Measurements from ENCODE around the gene CHD3.

CHD3 gene

DNA sequence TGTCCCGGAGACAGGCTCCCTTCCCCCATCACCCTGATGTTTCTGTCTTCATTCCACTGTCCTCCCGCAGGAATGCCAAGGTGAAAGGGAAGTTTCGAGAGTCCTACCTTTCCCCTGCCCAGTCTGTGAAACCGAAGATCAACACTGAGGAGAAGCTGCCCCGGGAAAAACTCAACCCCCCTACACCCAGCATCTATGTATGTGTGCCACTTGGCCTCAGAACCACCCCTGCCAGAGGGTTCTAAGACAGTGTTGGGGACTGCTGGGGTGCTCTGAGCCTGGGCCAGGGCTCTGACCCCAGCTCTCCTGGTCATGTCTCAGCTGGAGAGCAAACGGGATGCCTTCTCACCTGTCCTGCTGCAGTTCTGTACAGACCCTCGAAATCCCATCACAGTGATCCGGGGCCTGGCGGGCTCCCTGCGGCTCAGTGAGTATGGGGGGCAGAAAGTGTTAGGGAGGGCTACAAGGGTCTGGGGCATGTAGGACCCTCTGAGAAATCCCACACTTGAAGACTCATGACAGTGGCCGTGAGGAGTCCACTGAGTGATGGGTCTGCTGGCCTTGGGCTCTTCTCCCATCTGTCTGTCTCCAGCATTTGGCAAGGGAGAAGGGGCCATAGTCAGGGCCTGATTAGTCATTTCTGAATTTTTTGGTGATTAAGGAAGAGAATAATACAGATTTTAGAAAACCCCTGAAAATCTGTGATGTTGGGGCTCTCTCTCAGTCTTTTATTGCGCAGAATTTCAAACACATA is 38.7 kb upstream of the CHD3 start:
- Histone ChIP-seq H3K4me2 (no peak overlapping the region), H3K9ac (no peak overlapping the region), H3K27ac (no peak overlapping the region), H4K20me1 (peaks cover 81% of the 10 kb centered on the region), H3K9me3 (no peaks in the 10 kb centered on the region), H3K4me3 (no peak overlapping the region), H3K36me3 (peaks cover 95% of the 10 kb centered on the region), H3K27me3 (no peaks in the 10 kb centered on the region), H3K4me1 (peaks cover 29% of the 10 kb centered on the region)
- TF ChIP-seq Cebpa-rat (IDR thresholded peaks at IDR 0.05), result no peak

DNA sequence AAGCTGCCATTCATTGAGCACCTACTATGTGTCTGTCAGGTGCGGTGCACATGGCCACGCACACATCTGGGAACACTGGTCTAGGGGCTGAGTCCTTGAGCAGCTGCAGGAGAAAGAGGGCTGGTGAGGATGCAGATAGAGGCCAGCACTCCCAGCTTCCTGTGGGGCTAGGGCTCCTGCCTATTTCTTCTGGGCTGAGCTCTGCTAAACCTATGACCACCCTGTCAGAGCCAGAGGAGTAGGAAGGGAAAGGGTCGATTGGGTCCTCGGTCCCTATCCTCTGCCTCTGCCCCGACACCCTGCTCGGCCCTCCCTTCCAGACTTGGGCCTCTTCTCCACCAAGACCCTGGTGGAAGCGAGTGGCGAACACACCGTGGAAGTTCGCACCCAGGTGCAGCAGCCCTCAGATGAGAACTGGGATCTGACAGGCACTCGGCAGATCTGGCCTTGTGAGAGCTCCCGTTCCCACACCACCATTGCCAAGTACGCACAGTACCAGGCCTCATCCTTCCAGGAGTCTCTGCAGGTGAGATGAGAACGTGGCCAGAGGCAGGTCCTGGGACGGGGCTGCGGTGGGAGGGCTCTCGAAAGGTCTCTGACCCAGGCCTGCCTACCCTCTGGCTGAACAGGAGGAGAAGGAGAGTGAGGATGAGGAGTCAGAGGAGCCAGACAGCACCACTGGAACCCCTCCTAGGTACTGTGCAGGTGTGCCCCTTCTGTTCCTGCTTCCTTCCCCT is 37.7 kb upstream of the CHD3 start:
- Histone ChIP-seq H3K36me3 (peaks cover 92% of the 10 kb centered on the region), H3K4me2 (peak overlapping the region; percentile 87), H3K27ac (no peak overlapping the region)

DNA sequence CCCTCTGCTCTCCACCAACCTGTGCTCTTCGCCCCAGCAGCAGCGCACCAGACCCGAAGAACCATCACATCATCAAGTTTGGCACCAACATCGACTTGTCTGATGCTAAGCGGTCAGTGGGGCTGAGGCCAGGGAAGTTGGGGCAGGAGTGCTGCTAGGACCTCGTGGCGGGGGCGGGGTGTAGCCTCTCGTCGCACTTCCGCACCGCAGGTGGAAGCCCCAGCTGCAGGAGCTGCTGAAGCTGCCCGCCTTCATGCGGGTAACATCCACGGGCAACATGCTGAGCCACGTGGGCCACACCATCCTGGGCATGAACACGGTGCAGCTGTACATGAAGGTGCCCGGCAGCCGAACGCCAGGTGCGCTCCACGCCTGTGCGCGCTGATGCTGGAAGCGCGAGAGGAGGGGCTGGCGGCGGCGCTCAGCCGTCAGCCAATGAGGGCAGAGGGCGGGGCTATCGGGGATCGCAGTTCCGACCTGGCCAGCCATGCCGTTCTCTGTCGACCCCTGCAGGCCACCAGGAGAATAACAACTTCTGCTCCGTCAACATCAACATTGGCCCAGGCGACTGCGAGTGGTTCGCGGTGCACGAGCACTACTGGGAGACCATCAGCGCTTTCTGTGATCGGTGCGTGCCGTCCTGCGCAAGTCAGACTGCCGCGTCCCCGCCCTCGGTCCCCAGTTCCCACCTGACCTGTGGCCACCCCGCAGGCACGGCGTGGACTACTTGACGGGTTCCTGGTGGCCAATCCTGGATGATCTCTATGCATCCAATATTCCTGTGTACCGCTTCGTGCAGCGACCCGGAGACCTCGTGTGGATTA is 36.9 kb upstream of the CHD3 start:
- no peaks in the 10 kb centered on the region for H3K27me3 ChIP-seq
- no peaks in the 10 kb centered on the region for H3K9me3 ChIP-seq
- peak overlapping the region; percentile 87 for H3K4me2 ChIP-seq
- H3K9ac ChIP-seq, result 0 out of 2 replicates have a peak overlapping the region, but pooled peaks have one; percentile 29
- no peak overlapping the region for H3K27ac ChIP-seq
- TF ChIP-seq Cebpa-rat (IDR thresholded peaks at IDR 0.05), result no peak
- peaks cover 37% of the 10 kb centered on the region for H3K4me1 ChIP-seq
- peak overlapping the region; percentile 60 for H3K4me3 ChIP-seq
- H4K20me1 ChIP-seq, result peaks cover 71% of the 10 kb centered on the region
- peaks cover 84% of the 10 kb centered on the region for H3K36me3 ChIP-seq

More for the DNA sequence above, 37.7 kb upstream of the CHD3 start:
- no peaks in the 10 kb centered on the region for H3K27me3 ChIP-seq
- 0 out of 2 replicates have a peak overlapping the region, but pooled peaks have one; percentile 29 for H3K9ac ChIP-seq
- H3K4me1 ChIP-seq, result peaks cover 31% of the 10 kb centered on the region
- H3K4me3 ChIP-seq, result peak overlapping the region; percentile 60
- no peaks in the 10 kb centered on the region for H3K9me3 ChIP-seq
- peaks cover 79% of the 10 kb centered on the region for H4K20me1 ChIP-seq
- TF ChIP-seq Cebpa-rat (IDR thresholded peaks at IDR 0.05), result no peak

DNA sequence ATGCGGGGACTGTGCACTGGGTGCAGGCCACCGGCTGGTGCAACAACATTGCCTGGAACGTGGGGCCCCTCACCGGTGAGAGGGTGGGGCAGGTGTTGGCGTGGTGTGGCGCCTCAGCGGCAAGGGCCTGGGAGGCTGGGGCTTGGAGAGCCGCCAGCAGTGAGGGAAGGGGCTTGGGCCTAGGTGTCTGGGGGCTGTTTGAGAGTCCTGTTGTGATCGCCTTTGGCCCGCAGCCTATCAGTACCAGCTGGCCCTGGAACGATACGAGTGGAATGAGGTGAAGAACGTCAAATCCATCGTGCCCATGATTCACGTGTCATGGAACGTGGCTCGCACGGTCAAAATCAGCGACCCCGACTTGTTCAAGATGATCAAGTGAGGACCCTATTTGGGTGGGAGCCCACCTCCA is 36.3 kb upstream of the CHD3 start:
- Histone ChIP-seq H4K20me1 (peaks cover 65% of the 10 kb centered on the region), H3K9me3 (no peaks in the 10 kb centered on the region), H3K4me3 (no peak overlapping the region), H3K27me3 (no peaks in the 10 kb centered on the region), H3K9ac (no peak overlapping the region), H3K27ac (no peak overlapping the region), H3K4me2 (peak overlapping the region; percentile 87), H3K36me3 (peaks cover 78% of the 10 kb centered on the region), H3K4me1 (peaks cover 37% of the 10 kb centered on the region)
- no peak for TF ChIP-seq Cebpa-rat (IDR thresholded peaks at IDR 0.05)

DNA sequence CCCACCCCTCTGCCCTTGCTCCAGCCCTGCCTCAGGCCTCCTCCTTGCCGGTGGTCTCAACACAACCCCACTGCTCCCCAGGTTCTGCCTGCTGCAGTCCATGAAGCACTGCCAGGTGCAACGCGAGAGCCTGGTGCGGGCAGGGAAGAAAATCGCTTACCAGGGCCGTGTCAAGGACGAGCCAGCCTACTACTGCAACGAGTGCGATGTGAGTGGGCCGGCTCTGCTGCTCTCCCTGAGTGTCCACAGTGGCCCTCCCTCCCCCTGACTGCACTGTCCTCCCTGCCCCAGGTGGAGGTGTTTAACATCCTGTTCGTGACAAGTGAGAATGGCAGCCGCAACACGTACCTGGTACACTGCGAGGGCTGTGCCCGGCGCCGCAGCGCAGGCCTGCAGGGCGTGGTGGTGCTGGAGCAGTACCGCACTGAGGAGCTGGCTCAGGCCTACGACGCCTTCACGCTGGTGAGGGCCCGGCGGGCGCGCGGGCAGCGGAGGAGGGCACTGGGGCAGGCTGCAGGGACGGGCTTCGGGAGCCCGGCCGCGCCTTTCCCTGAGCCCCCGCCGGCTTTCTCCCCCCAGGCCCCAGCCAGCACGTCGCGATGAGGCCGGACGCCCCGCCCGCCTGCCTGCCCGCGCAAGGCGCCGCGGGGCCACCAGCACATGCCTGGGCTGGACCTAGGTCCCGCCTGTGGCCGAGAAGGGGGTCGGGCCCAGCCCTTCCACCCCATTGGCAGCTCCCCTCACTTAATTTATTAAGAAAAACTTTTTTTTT is 35.5 kb upstream of the CHD3 start:
- Histone ChIP-seq H3K27me3 (no peaks in the 10 kb centered on the region), H3K9ac (no peak overlapping the region), H3K4me2 (no peak overlapping the region), H3K4me3 (no peak overlapping the region), H3K4me1 (peaks cover 38% of the 10 kb centered on the region), H3K36me3 (peaks cover 72% of the 10 kb centered on the region), H4K20me1 (peaks cover 60% of the 10 kb centered on the region), H3K27ac (no peak overlapping the region), H3K9me3 (no peaks in the 10 kb centered on the region)
- no peak for TF ChIP-seq Cebpa-rat (IDR thresholded peaks at IDR 0.05)

DNA sequence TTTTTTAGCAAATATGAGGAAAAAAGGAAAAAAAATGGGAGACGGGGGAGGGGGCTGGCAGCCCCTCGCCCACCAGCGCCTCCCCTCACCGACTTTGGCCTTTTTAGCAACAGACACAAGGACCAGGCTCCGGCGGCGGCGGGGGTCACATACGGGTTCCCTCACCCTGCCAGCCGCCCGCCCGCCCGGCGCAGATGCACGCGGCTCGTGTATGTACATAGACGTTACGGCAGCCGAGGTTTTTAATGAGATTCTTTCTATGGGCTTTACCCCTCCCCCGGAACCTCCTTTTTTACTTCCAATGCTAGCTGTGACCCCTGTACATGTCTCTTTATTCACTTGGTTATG is 34.9 kb upstream of the CHD3 start:
- no peak for TF ChIP-seq Cebpa-rat (IDR thresholded peaks at IDR 0.05)
- Histone ChIP-seq H3K9ac (no peak overlapping the region), H3K9me3 (no peaks in the 10 kb centered on the region), H3K36me3 (peaks cover 68% of the 10 kb centered on the region), H3K4me2 (no peak overlapping the region), H4K20me1 (peaks cover 58% of the 10 kb centered on the region), H3K4me1 (peaks cover 44% of the 10 kb centered on the region), H3K27ac (no peak overlapping the region), H3K4me3 (no peak overlapping the region), H3K27me3 (no peaks in the 10 kb centered on the region)

DNA sequence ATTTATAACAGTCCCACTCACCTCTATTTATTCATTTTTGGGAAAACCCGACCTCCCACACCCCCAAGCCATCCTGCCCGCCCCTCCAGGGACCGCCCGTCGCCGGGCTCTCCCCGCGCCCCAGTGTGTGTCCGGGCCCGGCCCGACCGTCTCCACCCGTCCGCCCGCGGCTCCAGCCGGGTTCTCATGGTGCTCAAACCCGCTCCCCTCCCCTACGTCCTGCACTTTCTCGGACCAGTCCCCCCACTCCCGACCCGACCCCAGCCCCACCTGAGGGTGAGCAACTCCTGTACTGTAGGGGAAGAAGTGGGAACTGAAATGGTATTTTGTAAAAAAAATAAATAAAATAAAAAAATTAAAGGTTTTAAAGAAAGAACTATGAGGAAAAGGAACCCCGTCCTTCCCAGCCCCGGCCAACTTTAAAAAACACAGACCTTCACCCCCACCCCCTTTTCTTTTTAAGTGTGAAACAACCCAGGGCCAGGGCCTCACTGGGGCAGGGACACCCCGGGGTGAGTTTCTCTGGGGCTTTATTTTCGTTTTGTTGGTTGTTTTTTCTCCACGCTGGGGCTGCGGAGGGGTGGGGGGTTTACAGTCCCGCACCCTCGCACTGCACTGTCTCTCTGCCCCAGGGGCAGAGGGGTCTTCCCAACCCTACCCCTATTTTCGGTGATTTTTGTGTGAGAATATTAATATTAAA is 34.4 kb upstream of the CHD3 start:
- Histone ChIP-seq H3K27me3 (no peaks in the 10 kb centered on the region), H4K20me1 (peaks cover 52% of the 10 kb centered on the region), H3K9ac (no peak overlapping the region), H3K4me2 (no peak overlapping the region), H3K4me3 (no peak overlapping the region), H3K36me3 (peaks cover 64% of the 10 kb centered on the region), H3K9me3 (no peaks in the 10 kb centered on the region), H3K4me1 (peaks cover 50% of the 10 kb centered on the region), H3K27ac (no peak overlapping the region)
- TF ChIP-seq Cebpa-rat (IDR thresholded peaks at IDR 0.05), result no peak

DNA sequence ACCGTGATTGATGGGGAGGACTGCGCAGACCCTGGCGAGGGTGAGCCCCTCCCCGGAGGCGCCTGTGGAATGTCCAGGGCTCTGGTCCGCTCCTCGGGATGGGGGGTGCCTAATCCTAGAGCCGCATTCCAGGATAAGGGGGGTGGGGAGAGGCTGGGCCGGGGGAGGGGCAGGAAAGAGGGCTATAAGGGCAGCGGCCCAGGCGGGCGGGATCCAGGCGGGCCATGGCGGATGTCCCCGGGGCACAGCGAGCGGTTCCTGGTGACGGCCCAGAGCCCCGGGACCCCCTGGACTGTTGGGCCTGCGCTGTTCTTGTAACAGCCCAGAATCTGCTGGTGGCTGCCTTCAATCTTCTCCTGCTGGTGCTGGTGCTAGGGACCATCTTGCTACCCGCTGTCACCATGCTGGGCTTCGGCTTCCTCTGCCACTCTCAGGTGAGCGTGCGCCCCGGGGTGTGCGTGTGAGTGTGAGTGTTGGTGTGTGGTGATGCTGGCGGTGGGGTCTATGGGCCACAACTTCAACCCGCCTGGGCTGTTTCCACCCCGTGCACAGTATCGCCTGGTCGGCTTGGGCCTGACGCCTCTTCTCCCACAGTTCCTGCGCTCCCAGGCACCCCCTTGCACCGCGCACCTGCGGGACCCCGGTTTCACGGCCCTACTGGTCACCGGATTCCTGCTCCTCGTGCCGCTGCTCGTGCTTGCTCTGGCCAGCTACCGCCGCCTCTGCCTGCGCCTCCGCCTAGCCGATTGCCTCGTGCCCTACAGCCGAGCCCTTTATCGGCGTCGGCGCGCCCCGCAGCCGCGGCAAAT is 33.5 kb upstream of the CHD3 start, which contains the start of gene TMEM88:
Gene TMEM88, plus strand, starts transcription at position 216 of the 809 bp plus-strand sequence. Its CDS starts 9 bp downstream, at position 225.
- Histone ChIP-seq H4K20me1 (peaks cover 44% of the 10 kb centered on the region), H3K9ac (peak within 1 kb of the TSS; percentile 97; the same call in 1 of the 2 replicates), H3K36me3 (peaks cover 64% of the 10 kb centered on the region), H3K4me1 (peaks cover 55% of the 10 kb centered on the region), H3K27ac (peak within 1 kb of the TSS; percentile 98), H3K4me2 (peak within 1 kb of the TSS; percentile 100), H3K9me3 (no peaks in the 10 kb centered on the region), H3K27me3 (no peaks in the 10 kb centered on the region), H3K4me3 (peak within 1 kb of the TSS; percentile 77)
- TF ChIP-seq Cebpa-rat (IDR thresholded peaks at IDR 0.05), result no peak
